ENCODE results near the gene CMC4.
A peak's percentile ranks its signal among the peaks of the same experiment; 100 is the strongest.

CMC4 gene

GRCh38 chrX:155068165-155068564 is 2.8 kb downstream of the CMC4 start:
- TF ChIP-seq GATA1 (IDR thresholded peaks at IDR 0.05; ENCODE audit: low read depth, low read length), result no peak
- no peak for TF ChIP-seq POLR2A (IDR thresholded peaks at IDR 0.05; ENCODE audit: low read length)
- DNase-seq, result peak in 1 of 2 experiments; percentile 2

GRCh38 chrX:155065035-155065734 is 5.8 kb downstream of the CMC4 start:
- no peak for DNase-seq
- TF ChIP-seq GATA1 (IDR thresholded peaks at IDR 0.05; ENCODE audit: low read depth, low read length), result no peak
- TF ChIP-seq POLR2A (IDR thresholded peaks at IDR 0.05; ENCODE audit: low read length), result no peak

- no peak for DNase-seq
- TF ChIP-seq POLR2A (IDR thresholded peaks at IDR 0.05; ENCODE audit: low read length), result no peak
- TF ChIP-seq GATA1 (IDR thresholded peaks at IDR 0.05; ENCODE audit: low read depth, low read length), result no peak
Observed at GRCh38 chrX:155061760-155062159, 9.2 kb downstream of the CMC4 start.

DNA sequence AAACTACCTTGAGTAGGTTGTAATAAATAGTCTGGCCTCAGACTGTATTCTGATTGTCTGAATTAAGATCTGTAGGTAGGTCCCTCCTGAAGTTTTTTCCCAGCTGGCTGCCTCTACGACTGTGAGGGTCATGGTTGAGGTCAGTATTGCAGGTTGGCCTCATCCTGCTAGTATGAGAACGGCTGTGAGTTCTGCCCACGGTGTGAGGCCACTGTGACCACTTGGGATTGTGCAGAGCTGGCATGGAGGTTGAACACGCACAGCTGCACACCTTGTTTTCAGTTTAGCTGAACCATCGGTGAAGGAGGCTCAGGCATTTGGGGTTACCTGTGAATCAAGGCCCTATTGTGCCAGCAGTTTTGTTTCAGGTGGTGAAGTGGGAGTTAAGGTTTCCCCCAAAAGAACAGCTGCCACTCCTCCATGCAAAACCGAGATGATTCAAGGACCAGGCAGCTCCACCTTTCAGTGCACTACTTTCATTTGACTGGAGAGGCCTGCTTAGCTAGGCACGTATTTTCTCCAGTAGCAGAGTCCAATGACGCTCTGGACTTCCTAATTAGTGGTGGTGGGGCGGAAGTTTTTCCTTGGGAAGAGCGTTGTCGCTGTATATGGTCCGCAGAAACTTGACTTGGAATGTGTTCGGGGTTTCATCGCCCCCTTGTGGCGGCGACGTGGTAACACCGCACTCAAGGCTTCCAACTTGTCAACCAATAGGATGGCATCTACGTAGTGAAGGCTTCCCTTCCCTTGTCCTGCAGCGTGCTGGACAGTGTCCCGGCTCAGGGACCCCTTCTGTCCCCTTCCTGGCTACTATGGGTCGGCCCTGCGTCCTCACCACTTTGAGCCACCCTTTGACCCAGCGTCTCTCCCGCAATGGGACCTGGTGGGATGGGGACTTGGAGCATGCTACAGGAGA is 13.8 kb downstream of the CMC4 start:
- peak; percentile 69 to 83 for DNase-seq
- no peak for TF ChIP-seq POLR2A (IDR thresholded peaks at IDR 0.05; ENCODE audit: low read length)

DNA sequence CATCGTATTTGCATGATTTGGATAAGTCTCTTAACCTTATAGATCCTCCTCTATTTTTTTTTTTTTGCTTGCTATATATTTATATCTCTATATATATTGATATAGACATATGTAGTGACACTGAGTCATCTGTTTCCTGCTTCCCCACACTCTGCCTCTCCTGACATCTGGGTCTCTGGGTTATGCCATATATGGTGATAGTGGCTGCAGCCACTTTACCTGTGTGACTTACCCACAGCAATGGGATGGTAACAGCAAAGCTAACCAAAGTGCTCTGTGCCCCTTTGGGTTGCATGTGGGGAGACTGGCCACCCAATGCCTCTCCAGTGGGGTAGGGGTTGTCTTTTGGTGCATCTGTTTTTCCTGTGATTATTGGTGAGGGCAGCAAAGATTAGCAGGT is 14.5 kb downstream of the CMC4 start:
- no peak for DNase-seq
- TF ChIP-seq GATA1 (IDR thresholded peaks at IDR 0.05; ENCODE audit: low read depth, low read length), result no peak
- no peak for TF ChIP-seq POLR2A (IDR thresholded peaks at IDR 0.05; ENCODE audit: low read length)

GRCh38 chrX:155055494-155055893 is 15.4 kb downstream of the CMC4 start:
- DNase-seq, result no peak
- no peak for TF ChIP-seq GATA1 (IDR thresholded peaks at IDR 0.05; ENCODE audit: low read depth, low read length)
- no peak for TF ChIP-seq POLR2A (IDR thresholded peaks at IDR 0.05; ENCODE audit: low read length)

DNA sequence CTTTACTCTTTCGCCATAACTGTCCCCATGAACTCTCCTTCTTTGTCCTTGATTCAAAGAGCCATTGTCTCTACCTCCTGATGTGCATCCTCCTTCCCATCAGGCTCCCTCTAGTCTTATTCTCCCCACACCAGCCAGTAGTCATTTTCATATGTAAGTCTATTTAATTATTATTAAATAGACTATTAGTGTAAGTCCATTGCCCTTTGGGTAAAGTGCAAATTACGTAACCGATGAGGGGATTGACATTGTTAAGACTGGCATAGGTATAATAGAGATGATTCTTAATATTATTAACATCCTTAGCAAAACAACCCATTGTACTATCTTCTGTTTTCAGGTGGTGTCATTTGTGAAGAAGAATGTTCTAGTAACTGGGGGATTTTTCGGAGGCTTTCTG is 16.7 kb downstream of the CMC4 start:
- TF ChIP-seq GATA1 (IDR thresholded peaks at IDR 0.05; ENCODE audit: low read depth, low read length), result no peak
- TF ChIP-seq POLR2A (IDR thresholded peaks at IDR 0.05; ENCODE audit: low read length), result no peak
- no peak for DNase-seq

DNA sequence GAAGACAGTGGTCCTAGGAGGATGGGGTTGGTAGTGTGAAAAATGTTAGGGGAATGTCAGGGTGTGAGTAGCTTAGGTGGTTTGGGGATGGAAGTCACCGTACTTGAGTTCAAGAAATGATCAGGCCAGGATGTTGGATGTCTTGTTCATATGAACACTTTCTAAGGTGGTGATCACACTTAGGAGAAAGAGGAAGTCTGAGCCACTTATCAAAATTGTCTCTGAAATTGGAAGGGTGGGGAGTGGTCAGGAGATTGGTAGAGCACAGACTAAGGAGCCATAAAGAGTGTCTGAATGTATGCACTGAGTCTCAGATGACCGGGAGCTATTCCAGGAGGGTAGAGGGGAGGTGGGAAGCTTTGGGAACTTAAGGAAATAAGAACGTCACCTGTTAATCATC is 17.3 kb downstream of the CMC4 start:
- TF ChIP-seq POLR2A (IDR thresholded peaks at IDR 0.05; ENCODE audit: low read length), result no peak
- no peak for TF ChIP-seq GATA1 (IDR thresholded peaks at IDR 0.05; ENCODE audit: low read depth, low read length)
- DNase-seq, result no peak

- DNase-seq, result no peak
Observed at GRCh38 chrX:155052738-155053498, 18.0 kb downstream of the CMC4 start.

GRCh38 chrX:155048977-155049619 is 21.8 kb downstream of the CMC4 start:
- DNase-seq, result peak; percentile 69 to 79
- TF ChIP-seq POLR2A (IDR thresholded peaks at IDR 0.05; ENCODE audit: low read length) (no peak), GATA1 (IDR thresholded peaks at IDR 0.05; ENCODE audit: low read depth, low read length) (no peak)

More at GRCh38 chrX:155052738-155053498, 18.0 kb downstream of the CMC4 start:
- TF ChIP-seq GATA1 (IDR thresholded peaks at IDR 0.05; ENCODE audit: low read depth, low read length), result no peak
- TF ChIP-seq POLR2A (IDR thresholded peaks at IDR 0.05; ENCODE audit: low read length), result no peak

GRCh38 chrX:155046811-155047528 is 24.0 kb downstream of the CMC4 start:
- TF ChIP-seq POLR2A (IDR thresholded peaks at IDR 0.05; ENCODE audit: low read length), result no peak
- no peak for TF ChIP-seq GATA1 (IDR thresholded peaks at IDR 0.05; ENCODE audit: low read depth, low read length)
- DNase-seq, result no peak

DNA sequence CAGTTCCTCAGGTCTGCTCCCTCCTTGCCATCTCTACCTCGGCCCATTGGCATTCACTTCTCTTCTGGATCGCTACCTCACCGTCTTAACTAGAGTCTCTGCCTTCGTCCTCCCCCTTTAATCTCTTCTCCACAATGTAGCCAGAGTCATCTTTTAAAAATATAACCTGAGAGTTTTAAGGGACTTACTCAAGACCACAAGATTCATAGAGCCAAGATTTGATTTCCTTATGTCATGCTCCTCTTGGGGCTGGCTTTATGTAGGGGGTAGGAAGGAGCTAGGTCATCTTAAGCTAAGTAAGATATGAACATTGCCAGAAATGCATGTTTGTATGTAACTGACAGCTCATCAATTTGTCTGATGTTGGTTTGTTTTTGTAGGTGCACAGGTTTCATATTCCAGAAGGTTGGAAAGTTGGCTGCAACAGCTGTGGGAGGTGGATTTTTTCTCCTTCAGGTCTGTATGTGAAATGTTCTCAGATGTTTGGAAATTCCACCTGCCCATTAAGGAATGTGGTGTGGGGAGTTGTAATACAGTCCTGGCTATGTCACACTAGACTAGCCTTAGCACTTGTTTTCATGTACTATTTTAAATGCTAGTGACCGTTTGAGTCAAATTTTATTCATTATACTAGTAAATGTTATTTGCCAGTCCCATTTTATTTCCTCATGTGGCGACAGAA is 24.7 kb downstream of the CMC4 start:
- no peak for TF ChIP-seq POLR2A (IDR thresholded peaks at IDR 0.05; ENCODE audit: low read length)
- TF ChIP-seq GATA1 (IDR thresholded peaks at IDR 0.05; ENCODE audit: low read depth, low read length), result no peak
- no peak for DNase-seq

Data from erythroblast (primary cell).